HEK293T (cell line): ENCODE results near the gene GYPC.

Source experiments
- BHLHE40 ChIP-seq: fragments of 450-650 bp; IDR thresholded peaks from 2 replicates; pipeline ENCODE4 v1.6.1; 2016; ENCODE audit warnings: mild to moderate bottlenecking, moderate library complexity, borderline replicate concordance
- ELF4 ChIP-seq: fragments of 450-650 bp; IDR thresholded peaks from 2 replicates; pipeline ENCODE4 v1.6.1; 2017; ENCODE audit warnings: antibody characterized with exemption
- FOXM1 ChIP-seq: fragments of 450-650 bp; IDR thresholded peaks from 2 replicates; pipeline ENCODE4 v1.6.1; 2017; ENCODE audit warnings: mild to moderate bottlenecking, borderline replicate concordance
- SUZ12 ChIP-seq: fragments of 450-650 bp; IDR thresholded peaks from 2 replicates; pipeline ENCODE4 v1.6.1; 2016; ENCODE audit warnings: mild to moderate bottlenecking
- TARDBP ChIP-seq: fragments of 450-650 bp; IDR thresholded peaks from 2 replicates; pipeline ENCODE4 v1.6.1; 2016

GRCh38 chr2:126733795-126734194 is 77.8 kb downstream of the GYPC start:
- TF ChIP-seq TARDBP, result no peak
- no peak for TF ChIP-seq FOXM1
- TF ChIP-seq ELF4, result no peak
- TF ChIP-seq BHLHE40, result no peak
- no peak for TF ChIP-seq SUZ12
